ENCODE data around the gene MTURN. TPM values are rescaled to one million over a fixed set of nuclear protein-coding genes. Genes with fewer than 3 reads are reported as not detected.

The MTURN gene
- polyA plus RNA-seq, 3 donors: 5.9 to 7.9 (median 7.5) TPM

DNA sequence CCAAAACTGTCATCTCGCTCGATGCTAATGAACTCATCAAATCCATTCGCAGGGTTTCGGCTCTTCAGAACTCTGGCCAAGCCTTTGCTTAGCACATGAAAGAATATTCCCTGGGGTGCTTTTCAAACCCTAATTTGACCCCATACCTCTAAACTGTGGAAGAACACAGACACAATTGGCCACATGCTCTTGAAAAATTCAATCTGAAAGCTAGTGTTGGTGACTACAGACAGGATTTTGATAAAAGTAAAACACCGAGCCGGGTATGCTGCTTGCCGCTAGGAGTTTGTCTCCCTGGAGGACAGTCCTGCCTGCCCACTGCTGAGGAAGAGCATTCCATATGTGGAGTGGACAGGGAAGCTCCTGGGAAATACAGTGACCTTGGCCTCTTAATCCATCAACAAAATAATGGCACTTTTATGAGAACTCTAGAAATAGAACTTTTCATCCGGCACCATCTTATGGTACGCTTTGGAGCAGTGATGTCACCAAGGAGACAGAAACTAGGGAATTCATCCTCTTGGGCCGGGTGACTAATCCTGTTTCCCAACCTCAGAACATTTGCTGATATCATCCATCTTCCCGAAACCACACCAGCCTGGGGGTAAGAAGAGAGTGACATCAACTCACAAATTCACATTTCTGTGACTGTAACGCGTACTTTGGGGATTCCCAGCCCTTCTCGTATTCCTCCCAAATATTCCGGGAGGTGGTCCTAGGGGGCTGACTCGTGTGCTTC is 34.2 kb downstream of the MTURN start:
- peak overlapping the region in 1 of 2 donors; percentile 79 for H3K27ac ChIP-seq (ENCODE audit: low read depth in 1 of 2, low read length in 2 of 2)
- Mint-ChIP-seq H3K27ac (peak overlapping the region in 2 of 7 donors; percentile 35 to 58), H3K27me3 (ENCODE audit: low read depth in 3 of 3) (no peaks in the 10 kb centered on the region), H3K4me3 (no peak overlapping the region), H3K4me1 (peaks cover 78% of the 10 kb centered on the region), H3K36me3 (peaks cover 0 to 16% of the 10 kb centered on the region in 2 donors), H3K9me3 (no peaks in the 10 kb centered on the region)
- no peak overlapping the region for H3K9ac ChIP-seq (ENCODE audit: insufficient read depth, low read length, poor library complexity, severe bottlenecking)
- no peaks in the 10 kb centered on the region for H3K36me3 ChIP-seq (replicated peaks in 1 of 2; ENCODE audit: control insufficient read depth in 1 of 2, insufficient read depth in 2 of 2, low read length in 2 of 2)
- H3K4me3 ChIP-seq (replicated peaks in 1 of 3; ENCODE audit: low read depth in 2 of 3, low read length in 3 of 3): no peak overlapping the region
- no peak overlapping the region for H3K4me2 ChIP-seq (replicated peaks; ENCODE audit: extremely low read depth, low read length, poor library complexity, severe bottlenecking)
- no peaks in the 10 kb centered on the region for H3K79me2 ChIP-seq (ENCODE audit: insufficient read depth, low read length)
- no peak overlapping the region for H2AFZ ChIP-seq (ENCODE audit: insufficient read depth, low read depth, low read length, poor library complexity, severe bottlenecking)
- peak in 2 of 3 donors; percentile 42 to 89 for DNase-seq
- TF ChIP-seq, protein P1, sequence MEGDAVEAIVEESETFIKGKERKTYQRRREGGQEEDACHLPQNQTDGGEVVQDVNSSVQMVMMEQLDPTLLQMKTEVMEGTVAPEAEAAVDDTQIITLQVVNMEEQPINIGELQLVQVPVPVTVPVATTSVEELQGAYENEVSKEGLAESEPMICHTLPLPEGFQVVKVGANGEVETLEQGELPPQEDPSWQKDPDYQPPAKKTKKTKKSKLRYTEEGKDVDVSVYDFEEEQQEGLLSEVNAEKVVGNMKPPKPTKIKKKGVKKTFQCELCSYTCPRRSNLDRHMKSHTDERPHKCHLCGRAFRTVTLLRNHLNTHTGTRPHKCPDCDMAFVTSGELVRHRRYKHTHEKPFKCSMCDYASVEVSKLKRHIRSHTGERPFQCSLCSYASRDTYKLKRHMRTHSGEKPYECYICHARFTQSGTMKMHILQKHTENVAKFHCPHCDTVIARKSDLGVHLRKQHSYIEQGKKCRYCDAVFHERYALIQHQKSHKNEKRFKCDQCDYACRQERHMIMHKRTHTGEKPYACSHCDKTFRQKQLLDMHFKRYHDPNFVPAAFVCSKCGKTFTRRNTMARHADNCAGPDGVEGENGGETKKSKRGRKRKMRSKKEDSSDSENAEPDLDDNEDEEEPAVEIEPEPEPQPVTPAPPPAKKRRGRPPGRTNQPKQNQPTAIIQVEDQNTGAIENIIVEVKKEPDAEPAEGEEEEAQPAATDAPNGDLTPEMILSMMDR (IDR thresholded peaks at IDR 0.05): no peak
- intact Hi-C loops (cut with micrococcal nuclease): loop anchor here (5.0 to 10.0 kb wide), 4 partner anchors 56 to 256 kb away; partner anchors contain the start of gene ZNRF2 (in 1 of the 2)
- H3K27me3 ChIP-seq (ENCODE audit: control insufficient read depth in 2 of 2, insufficient read depth in 2 of 2, low read length in 2 of 2): no peaks in the 10 kb centered on the region
- WGBS (ENCODE audit: insufficient coverage): 100% methylated on average over 10 of the region's 16 CpGs
- no peaks in the 10 kb centered on the region for H4K20me1 ChIP-seq (ENCODE audit: insufficient read depth, low read length)
- no peaks in the 10 kb centered on the region for H3K9me3 ChIP-seq (replicated peaks in 1 of 2; ENCODE audit: control insufficient read depth in 1 of 2, insufficient read depth in 1 of 2, low read length in 2 of 2)
- H3K4me1 ChIP-seq (ENCODE audit: control insufficient read depth in 1 of 2, insufficient read depth in 2 of 2, low read length in 2 of 2): peaks cover 60 to 69% of the 10 kb centered on the region in 2 donors

DNA sequence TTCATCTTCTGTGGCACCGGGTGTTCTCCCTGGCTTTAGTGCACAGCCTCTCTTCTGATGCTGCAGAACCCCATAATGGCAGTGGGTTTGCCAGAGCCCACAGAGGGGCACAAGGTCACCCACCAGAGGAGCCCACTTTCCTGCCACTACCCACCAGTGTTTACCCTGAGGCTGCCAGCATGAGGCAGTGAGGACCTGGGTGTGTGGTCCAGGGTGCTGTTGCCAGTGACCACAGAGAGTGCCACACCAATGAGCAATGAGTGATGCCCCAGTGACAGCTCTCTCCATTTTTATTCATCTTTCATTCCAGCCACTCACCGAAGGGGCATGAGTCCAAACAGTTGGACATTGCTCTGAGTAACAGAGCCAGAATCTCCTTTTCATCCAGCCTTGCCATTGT is 34.8 kb downstream of the MTURN start:
- Histone ChIP-seq H3K27me3 (ENCODE audit: control insufficient read depth in 2 of 2, insufficient read depth in 2 of 2, low read length in 2 of 2) (no peaks in the 10 kb centered on the region), H3K9me3 (replicated peaks in 1 of 2; ENCODE audit: control insufficient read depth in 1 of 2, insufficient read depth in 1 of 2, low read length in 2 of 2) (no peaks in the 10 kb centered on the region), H4K20me1 (ENCODE audit: insufficient read depth, low read length) (no peaks in the 10 kb centered on the region), H2AFZ (ENCODE audit: insufficient read depth, low read depth, low read length, poor library complexity, severe bottlenecking) (no peak overlapping the region), H3K4me2 (replicated peaks; ENCODE audit: extremely low read depth, low read length, poor library complexity, severe bottlenecking) (no peak overlapping the region), H3K36me3 (replicated peaks in 1 of 2; ENCODE audit: control insufficient read depth in 1 of 2, insufficient read depth in 2 of 2, low read length in 2 of 2) (no peaks in the 10 kb centered on the region), H3K27ac (ENCODE audit: low read depth in 1 of 2, low read length in 2 of 2) (peak overlapping the region in 1 of 2 donors; percentile 79), H3K79me2 (ENCODE audit: insufficient read depth, low read length) (no peaks in the 10 kb centered on the region), H3K4me3 (replicated peaks in 1 of 3; ENCODE audit: low read depth in 2 of 3, low read length in 3 of 3) (no peak overlapping the region), H3K4me1 (ENCODE audit: control insufficient read depth in 1 of 2, insufficient read depth in 2 of 2, low read length in 2 of 2) (peaks cover 55 to 63% of the 10 kb centered on the region in 2 donors), H3K9ac (ENCODE audit: insufficient read depth, low read length, poor library complexity, severe bottlenecking) (no peak overlapping the region)
- DNase-seq: peak in 1 of 3 donors; percentile 47
- intact Hi-C loops (cut with micrococcal nuclease): loop anchor here (5.0 to 10.0 kb wide), 4 partner anchors 55 to 255 kb away; partner anchors contain the start of gene ZNRF2 (in 1 of the 2)
- Mint-ChIP-seq H3K36me3 (peaks cover 0 to 16% of the 10 kb centered on the region in 2 donors), H3K27me3 (ENCODE audit: low read depth in 3 of 3) (no peaks in the 10 kb centered on the region), H3K9me3 (no peaks in the 10 kb centered on the region), H3K4me1 (peaks cover 76% of the 10 kb centered on the region), H3K4me3 (no peak overlapping the region), H3K27ac (peak overlapping the region in 5 of 7 donors; percentile 35 to 93 (median 58))
- TF ChIP-seq, protein P1 (IDR thresholded peaks at IDR 0.05): no peak
- WGBS (ENCODE audit: insufficient coverage): 100% methylated on average over 2 of the region's 2 CpGs

All from CD14-positive monocyte (primary cell).